Nephron progenitor cell (in vitro differentiated cells): ENCODE results near the gene TAF1D.
"Not testable (repeated sequence)": the region's sequence is repeated elsewhere in the genome, so short reads cannot be mapped to it uniquely, and the experiment has no call there.

Experiments used
- DNase-seq: peaks from one replicate; pipeline ENCODE4 v3.0.0; 2021
- H3K27ac Mint-ChIP-seq: 2 replicates; pipeline ENCODE4 v1.8.0; 2021; ENCODE audit warnings: mild to moderate bottlenecking, moderate library complexity, mixed read lengths
- H3K27me3 Mint-ChIP-seq: 2 replicates; pipeline ENCODE4 v1.8.0; 2021; ENCODE audit warnings: mild to moderate bottlenecking, low read depth, mixed read lengths; ENCODE audit not compliant: poor library complexity
- H3K36me3 Mint-ChIP-seq: 2 replicates; pipeline ENCODE4 v1.8.0; 2021; ENCODE audit warnings: low read depth, mixed read lengths
- H3K4me1 Mint-ChIP-seq: 2 replicates; pipeline ENCODE4 v1.8.0; 2021; ENCODE audit warnings: mixed read lengths
- H3K4me3 Mint-ChIP-seq: 2 replicates; pipeline ENCODE4 v1.8.0; 2021; ENCODE audit warnings: mild to moderate bottlenecking, moderate library complexity, mixed read lengths
- H3K9me3 Mint-ChIP-seq: 2 replicates; pipeline ENCODE4 v1.8.0; 2021; ENCODE audit warnings: mild to moderate bottlenecking, moderate library complexity, mixed read lengths
- TF ChIP-seq, protein P1 (sequence below): fragments of 200-600 bp; sonication (generic); IDR thresholded peaks from 2 replicates; pipeline ENCODE4 v1.5.0; 2021; ENCODE audit warnings: antibody characterized with exemption

TAF1D gene

DNA sequence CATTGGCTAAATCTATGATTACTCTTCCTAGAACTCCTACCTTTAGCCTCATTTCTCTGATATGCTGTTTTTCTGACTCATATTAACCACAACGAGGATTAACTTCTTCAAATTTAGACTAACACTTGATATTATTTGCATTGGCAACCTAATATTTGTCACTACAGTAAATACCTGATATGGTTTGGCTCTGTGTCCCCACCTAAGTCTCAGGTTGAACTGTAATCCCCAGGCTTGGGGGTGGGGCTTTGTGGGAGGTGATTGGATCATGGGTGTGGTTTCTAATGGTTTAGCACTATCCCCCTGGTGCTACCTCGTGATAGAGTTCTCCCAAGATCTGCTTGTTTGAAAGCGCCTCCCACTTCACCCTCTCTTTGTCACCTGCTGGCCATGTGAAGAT lies 25.7 kb upstream of the TAF1D start:
- Mint-ChIP-seq H3K27ac (no peak overlapping the region), H3K9me3 (no peaks in the 10 kb centered on the region), H3K4me3 (no peak overlapping the region), H3K27me3 (no peaks in the 10 kb centered on the region), H3K4me1 (no peaks in the 10 kb centered on the region), H3K36me3 (peaks cover 15% of the 10 kb centered on the region)
- TF ChIP-seq, protein P1, sequence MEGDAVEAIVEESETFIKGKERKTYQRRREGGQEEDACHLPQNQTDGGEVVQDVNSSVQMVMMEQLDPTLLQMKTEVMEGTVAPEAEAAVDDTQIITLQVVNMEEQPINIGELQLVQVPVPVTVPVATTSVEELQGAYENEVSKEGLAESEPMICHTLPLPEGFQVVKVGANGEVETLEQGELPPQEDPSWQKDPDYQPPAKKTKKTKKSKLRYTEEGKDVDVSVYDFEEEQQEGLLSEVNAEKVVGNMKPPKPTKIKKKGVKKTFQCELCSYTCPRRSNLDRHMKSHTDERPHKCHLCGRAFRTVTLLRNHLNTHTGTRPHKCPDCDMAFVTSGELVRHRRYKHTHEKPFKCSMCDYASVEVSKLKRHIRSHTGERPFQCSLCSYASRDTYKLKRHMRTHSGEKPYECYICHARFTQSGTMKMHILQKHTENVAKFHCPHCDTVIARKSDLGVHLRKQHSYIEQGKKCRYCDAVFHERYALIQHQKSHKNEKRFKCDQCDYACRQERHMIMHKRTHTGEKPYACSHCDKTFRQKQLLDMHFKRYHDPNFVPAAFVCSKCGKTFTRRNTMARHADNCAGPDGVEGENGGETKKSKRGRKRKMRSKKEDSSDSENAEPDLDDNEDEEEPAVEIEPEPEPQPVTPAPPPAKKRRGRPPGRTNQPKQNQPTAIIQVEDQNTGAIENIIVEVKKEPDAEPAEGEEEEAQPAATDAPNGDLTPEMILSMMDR, result no peak
- no peak for DNase-seq

DNA sequence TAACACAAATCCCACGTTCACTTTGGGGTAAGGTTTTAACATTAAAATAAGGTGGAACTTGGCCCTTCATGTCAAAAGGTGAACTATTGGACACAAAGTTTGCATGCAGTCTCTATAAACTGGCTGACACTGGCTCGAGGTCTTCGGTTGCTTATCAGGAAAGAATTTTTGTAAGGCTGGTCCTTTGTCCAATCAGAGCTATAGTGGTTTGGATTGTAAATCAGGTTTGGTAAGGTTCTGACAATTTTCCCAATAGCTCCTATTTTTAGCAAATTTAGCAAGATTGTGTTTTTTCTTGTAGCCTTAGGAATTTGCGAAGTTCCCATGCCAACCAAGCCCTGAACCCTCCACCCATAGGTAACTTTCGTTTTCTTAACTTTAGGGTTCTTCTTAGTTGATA lies 25.2 kb upstream of the TAF1D start:
- H3K36me3 Mint-ChIP-seq, result peaks cover 16% of the 10 kb centered on the region

DNA sequence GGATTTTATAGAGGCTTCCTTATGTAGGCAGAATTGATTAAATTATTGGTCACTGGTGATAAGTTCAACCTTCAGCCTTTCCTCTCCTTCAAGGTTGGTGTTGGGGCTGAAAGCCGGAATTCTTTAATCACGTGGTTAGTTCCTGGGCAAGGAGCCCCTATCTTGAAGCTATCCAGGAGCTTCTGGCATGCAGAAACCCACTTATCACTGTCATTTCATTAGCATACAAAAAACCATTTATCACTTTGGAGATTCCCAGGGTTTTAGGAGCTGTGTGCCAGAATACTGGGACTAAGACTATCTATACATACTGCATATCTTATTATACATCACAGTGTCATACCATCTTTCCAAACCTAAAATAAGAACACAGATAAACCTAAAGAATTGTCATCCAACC lies 24.3 kb upstream of the TAF1D start:
- peaks cover 23% of the 10 kb centered on the region for H3K36me3 Mint-ChIP-seq
- TF ChIP-seq, protein P1, result no peak
- H3K27ac Mint-ChIP-seq, result no peak overlapping the region
- H3K9me3 Mint-ChIP-seq, result no peaks in the 10 kb centered on the region
- H3K4me3 Mint-ChIP-seq, result no peak overlapping the region
- H3K27me3 Mint-ChIP-seq, result no peaks in the 10 kb centered on the region
- H3K4me1 Mint-ChIP-seq, result no peaks in the 10 kb centered on the region
- no peak for DNase-seq

More for the DNA sequence above, 25.2 kb upstream of the TAF1D start:
- TF ChIP-seq, protein P1, result no peak
- Mint-ChIP-seq H3K4me3 (no peak overlapping the region), H3K27me3 (no peaks in the 10 kb centered on the region), H3K4me1 (no peaks in the 10 kb centered on the region), H3K27ac (no peak overlapping the region), H3K9me3 (no peaks in the 10 kb centered on the region)
- no peak for DNase-seq

DNA sequence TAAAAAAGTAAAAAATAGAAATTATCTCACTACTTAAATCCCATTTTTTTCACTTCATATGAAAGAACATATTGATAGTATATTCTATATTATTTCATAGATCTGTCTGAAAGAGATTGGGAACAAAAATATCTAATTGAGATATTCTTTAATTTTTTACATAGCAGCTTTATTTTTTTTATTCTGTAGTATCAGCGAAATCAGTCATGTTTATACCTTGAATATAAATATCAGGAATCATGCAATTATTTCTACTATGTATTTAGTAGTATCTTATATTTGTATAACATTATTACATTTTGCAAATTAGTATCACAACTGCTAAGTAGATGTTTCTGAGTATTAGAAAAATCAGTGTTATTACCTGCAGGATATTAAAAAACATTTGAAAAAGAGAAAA lies 20.6 kb upstream of the TAF1D start:
- Mint-ChIP-seq H3K4me3 (no peak overlapping the region), H3K27me3 (no peaks in the 10 kb centered on the region), H3K36me3 (peaks cover 39% of the 10 kb centered on the region), H3K9me3 (no peaks in the 10 kb centered on the region), H3K27ac (no peak overlapping the region), H3K4me1 (no peaks in the 10 kb centered on the region)
- no peak for DNase-seq
- TF ChIP-seq, protein P1, result no peak

DNA sequence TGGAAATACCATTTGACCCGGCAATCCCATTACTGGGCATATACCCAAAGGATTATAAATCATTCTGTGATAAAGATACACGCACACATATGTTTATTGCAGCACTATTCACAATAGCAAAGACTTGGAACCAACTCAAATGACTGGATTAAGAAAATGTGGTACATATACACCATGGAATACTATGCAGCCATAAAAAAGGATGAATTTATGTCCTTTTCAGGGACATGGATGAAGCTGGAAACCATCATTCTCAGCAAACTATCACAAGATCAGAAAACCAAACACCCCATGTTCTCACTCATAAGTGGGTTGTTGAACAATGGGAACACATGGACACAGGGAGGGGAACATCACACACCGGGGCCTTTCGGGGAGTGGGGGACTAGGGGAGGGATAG lies 17.8 kb upstream of the TAF1D start:
- H3K4me3 Mint-ChIP-seq, H3K27me3 Mint-ChIP-seq, H3K27ac Mint-ChIP-seq, H3K9me3 Mint-ChIP-seq, DNase-seq, H3K4me1 Mint-ChIP-seq: not testable (repeated sequence)
- peaks cover 39% of the 10 kb centered on the region for H3K36me3 Mint-ChIP-seq

DNA sequence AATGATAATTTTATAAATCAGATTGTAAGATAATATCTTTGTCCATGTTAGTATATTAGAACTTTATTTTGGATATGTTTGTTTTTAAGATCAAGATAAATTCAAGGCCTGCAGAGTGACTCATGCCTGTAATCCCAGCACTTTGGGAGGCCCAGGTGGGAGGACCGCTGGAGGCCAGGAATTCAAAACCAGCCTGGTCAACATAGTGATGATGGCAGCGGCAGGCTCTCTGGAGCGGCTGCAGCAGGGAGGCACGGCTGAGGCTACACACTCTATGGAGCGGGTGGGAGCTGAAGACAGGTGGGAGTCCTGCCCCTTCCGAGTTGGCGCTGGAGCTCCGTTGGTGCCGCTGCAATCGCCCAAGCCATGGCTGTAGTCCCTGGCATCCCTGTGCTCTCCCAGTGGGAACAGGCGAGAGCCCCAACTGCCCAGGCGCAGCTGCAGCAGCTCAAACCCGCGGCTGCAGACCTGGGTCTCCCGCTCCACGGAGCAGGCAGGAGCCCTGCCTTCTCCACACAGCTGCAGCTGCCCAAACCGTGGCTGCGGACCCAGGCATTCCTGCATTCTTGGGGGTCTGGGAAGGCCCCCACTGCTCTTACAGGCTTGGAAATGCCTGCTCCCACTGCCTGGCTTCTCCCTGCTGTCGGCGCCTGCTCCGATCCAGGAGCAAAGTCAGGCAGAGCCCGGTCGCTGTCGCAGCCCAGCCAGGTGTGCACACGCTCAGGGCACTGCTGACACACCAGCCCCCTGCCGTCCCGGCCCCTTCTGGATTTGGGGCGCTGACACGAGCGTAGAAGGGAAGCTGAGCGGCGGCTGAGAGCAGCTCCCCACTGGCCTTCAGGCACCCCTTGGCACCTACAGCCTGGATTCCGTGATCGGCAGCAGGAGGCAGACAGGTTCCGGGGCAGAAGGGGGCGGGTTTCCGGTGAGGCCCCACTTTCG lies 16.9 kb upstream of the TAF1D start:
- TF ChIP-seq, protein P1, result no peak
- Mint-ChIP-seq H3K36me3 (peaks cover 43% of the 10 kb centered on the region), H3K4me1 (no peaks in the 10 kb centered on the region), H3K9me3 (no peaks in the 10 kb centered on the region), H3K27ac (no peak overlapping the region), H3K4me3 (no peak overlapping the region), H3K27me3 (no peaks in the 10 kb centered on the region)
- DNase-seq, result no peak
